Ureter (tissue), 1 donor: ENCODE results near the gene LGSN. TPM values are rescaled to one million over a fixed set of nuclear protein-coding genes. Genes with fewer than 3 reads are reported as not detected.
"Not testable (repeated sequence)": the region's sequence is repeated elsewhere in the genome, so short reads cannot be mapped to it uniquely, and the experiment has no call there.

Source experiments
- DNase-seq: peaks from one replicate; pipeline ENCODE4 v3.0.0-alpha.2; 2020; ENCODE audit warnings: low spot score
- total RNA-seq: library from RNA; stranded (reverse); gene quantifications from one replicate; pipeline ENCODE4 v1.2.4, GENCODE V29; 2023
- donor health status: DM: yes; HTN: yes; CAD: no.

The LGSN gene
- not detected for total RNA-seq

GRCh38 chr6:63319939-63320338 lies at the start of gene LGSN:
Gene LGSN, minus strand, starts transcription at chr6:63319983. Its CDS starts 40 bp downstream, at chr6:63319943.
- DNase-seq = no peak

DNA sequence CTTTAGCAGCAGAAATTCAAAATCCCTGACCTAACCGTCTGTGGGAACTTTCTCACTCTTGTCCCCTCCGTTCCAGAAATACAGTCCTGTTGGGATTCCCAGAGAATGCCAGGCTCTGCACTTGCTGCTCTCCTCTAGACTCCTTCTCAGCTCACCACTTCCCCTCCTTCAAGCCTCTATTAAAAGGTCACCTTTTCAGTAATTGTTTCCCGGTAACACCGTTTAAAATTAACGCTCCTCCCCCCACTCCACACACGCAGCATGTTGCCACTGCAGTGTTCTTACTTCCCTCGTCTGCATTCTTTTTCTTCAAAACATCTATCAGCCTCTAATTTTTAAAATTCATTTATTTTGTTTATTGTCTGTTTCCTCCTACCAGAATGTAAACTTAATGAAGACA lies 48.6 kb upstream of the LGSN start:
- DNase-seq = no peak

- not testable (repeated sequence) for DNase-seq
Measured at GRCh38 chr6:63362500-63363120, 42.8 kb upstream of the LGSN start.

DNA sequence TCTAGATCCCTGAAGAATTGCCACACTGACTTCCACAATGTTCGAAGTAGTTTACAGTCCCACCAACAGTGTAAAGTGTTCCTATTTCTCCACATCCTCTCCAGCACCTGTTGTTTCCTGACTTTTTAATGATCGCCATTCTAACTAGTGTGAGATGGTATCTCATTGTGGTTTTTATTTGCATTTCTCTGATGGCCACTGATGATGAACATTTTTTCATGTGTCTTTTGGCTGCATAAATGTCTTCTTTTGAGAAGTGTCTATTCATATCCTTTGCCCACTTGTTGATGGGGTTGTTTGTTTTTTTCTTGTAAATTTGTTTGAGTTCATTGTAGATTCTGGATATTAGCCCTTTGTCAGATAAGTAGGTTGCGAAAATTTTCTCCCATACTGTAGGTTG lies 37.6 kb upstream of the LGSN start:
- not testable (repeated sequence) for DNase-seq

DNA sequence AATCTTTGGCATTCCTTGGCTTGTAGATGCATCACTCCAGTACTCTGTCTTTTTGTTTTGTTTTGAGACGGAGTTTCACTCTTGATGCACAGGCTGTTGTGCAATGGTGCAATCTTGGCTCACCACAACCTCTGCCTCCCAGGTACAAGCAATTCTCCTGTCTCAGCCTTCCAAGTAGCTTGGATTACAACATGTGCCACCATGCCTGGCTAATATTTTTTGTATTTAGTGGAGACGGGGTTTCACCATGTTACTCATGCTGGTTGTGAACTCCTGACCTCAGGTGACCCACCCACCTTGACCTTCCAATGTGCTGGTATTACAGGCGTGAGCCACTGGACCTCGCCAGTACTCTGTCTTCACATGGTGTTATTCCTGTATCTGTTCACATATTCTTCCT lies 35.8 kb upstream of the LGSN start:
- DNase-seq = no peak

GRCh38 chr6:63353286-63353630 lies 33.5 kb upstream of the LGSN start:
- no peak for DNase-seq

GRCh38 chr6:63352544-63353285 lies 32.9 kb upstream of the LGSN start:
- DNase-seq = no peak

- DNase-seq = no peak
Measured at GRCh38 chr6:63352069-63352543, 32.3 kb upstream of the LGSN start.

- DNase-seq = no peak
Measured at GRCh38 chr6:63349401-63349800, 29.6 kb upstream of the LGSN start.

GRCh38 chr6:63348836-63349235 lies 29.1 kb upstream of the LGSN start:
- no peak for DNase-seq

- no peak for DNase-seq
Measured at GRCh38 chr6:63347599-63347998, 27.8 kb upstream of the LGSN start.

DNA sequence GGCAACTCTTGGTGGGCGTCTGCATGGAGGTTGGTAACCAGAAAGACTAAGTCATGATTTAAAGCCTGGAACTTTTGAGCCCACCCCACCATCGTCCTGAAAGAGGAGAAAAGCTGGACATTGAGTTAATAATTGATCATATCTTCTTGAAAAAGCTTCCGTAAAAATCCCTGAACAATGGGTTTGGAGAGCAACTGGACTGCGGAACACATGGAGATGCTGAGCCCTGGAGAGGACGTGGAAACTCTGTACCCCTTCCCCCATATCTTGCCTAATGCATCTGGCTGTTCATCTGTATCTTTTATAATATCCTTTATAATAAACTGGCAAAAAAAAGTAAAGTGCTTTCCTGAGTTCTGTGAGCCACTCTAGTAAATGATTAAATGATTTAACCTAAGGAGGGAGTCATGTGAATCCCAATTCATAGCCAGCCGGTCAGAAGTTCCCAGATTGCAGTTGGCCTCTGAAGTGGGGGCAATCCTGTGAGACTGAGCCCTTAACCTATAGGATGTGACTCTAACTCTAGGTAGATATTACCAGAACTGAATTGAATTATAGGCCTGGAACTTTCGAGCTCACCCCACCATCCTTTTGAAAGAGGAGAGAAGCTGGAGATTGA lies 26.5 kb upstream of the LGSN start:
- no peak for DNase-seq

DNA sequence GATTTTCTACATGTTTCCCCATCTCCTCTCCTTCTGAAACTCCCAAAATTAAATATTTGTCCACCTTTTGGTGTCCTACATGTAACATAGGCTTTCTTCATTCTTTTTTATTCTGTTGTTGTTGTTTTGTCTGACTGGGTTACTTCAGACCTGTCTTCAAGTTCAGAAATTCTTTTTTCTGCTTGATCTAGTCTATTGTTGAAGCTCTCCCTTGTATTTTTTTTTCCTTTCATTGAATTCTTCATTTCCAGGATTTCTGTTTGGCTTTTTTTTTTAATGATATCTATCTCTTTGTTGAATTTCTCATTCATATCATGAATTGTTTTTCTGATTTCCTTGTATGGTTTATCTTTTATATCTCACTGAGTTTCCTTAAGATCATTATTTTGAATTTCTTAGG lies 20.6 kb upstream of the LGSN start:
- DNase-seq = no peak

DNA sequence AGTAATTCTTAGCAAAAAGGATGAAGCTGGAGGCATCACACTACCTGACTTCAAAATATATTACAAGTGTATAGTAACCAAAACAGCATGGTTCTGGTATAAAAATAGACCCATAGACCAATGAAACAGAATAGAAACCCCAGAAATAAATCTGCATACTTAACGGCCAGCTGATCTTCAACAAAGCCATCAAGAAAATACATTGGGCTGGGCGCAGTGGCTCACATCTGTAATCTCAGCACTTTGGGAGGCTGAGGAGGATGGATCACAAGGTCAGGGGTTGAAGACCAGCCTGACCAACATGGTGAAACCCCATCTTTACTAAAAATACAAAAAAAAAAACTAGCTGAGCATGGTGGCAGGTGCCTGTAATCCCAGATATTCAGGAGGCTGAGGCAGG lies 14.9 kb upstream of the LGSN start:
- not testable (repeated sequence) for DNase-seq

DNA sequence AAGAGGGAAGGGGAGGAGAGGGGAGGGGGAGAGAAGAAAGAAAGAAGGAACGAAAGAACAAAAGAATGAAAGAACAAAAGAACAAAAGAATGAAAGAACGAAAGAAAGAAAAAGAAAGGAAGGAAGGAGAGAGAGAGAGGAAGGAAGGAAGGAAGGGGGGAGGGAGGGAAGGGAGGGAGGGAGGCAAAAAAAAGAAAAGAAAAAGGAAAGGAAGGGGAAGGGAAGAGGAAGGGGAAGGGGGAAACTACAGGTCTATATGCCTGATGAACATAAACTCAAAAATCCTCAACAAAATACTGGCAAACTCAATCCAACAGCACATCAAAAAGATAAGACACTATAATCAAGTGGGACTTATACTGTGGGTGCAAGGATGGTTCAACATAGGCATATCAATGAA lies 13.7 kb upstream of the LGSN start:
- DNase-seq = no peak

DNA sequence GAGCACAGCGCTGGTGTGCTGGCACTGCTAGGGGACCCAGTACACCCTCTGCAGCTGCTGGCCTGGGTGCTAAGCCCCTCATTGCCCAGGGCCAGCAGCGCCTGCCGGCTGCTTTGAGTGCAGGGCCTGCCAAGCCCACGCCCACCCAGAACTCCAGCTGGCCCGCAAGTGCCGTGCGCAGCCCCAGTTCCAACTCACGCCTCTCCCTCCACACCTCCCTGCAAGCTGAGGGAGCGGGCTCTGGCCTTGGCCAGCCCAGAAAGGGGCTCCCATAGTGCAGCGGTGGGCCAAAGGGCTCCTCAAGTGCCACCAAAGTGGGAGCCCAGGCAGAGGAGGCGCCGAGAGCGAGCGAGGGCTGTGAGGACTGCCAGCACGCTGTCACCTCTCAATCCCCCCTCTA lies 6.8 kb upstream of the LGSN start:
- DNase-seq = not testable (repeated sequence)

DNA sequence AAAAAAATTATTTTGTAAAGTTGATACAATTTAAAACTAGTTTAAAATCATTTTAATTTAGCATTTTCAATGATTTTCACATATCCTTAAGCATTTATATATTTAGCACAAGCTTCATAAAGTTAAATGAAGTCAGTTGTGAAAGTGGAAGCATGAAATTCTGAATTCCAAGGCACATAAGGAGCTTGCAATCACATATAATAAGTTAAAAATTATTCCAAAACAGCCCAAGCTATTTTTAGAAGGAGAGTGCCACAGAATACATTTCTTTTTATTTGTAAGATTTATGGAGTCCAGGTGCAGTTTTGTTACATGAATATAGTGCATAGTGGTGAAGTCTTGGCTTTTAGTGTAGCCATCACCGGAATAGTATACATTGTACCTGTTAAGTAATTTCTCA lies 3.2 kb upstream of the LGSN start:
- DNase-seq = no peak

DNA sequence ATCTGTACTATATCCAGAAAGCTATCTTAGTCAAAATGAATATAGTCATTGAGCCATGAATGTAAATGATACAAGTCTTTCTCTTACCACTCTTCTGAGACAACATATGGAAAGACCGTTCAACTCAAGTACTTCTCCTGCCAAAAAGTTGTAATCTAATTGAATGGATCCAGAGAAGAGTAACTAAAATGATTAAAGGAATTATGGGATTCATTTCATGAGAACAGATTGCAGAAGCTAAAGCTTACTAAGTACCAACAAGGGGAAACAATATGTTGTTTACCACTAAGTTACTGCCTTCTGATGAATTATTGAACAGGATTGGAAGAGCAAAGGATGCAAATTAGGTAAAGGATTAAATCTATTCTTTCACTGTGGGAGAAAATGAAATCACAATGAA lies 2.0 kb upstream of the LGSN start:
- DNase-seq = no peak

GRCh38 chr6:63317641-63318040 lies 2.1 kb downstream of the LGSN start:
- DNase-seq = no peak

GRCh38 chr6:63316113-63316512 lies 3.7 kb downstream of the LGSN start:
- DNase-seq = no peak

DNA sequence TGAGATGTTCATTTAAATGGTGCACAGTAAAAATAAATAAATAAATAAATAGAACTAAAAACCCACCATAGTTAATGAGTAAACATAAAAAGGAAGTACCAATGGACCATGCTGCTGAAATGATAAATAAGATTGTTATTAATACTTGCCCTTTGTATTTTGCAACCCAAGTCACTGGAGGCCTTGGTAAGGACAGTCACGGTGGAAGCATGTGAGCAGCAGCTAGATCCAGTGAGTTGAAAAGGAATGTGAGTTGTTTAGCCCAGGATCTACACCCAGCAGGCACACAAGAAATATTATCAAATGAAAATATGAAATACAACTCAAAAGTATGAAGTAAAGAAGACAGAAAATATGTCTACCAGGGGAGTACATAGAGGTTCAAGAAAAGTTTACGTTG lies 6.7 kb downstream of the LGSN start:
- DNase-seq = no peak

DNA sequence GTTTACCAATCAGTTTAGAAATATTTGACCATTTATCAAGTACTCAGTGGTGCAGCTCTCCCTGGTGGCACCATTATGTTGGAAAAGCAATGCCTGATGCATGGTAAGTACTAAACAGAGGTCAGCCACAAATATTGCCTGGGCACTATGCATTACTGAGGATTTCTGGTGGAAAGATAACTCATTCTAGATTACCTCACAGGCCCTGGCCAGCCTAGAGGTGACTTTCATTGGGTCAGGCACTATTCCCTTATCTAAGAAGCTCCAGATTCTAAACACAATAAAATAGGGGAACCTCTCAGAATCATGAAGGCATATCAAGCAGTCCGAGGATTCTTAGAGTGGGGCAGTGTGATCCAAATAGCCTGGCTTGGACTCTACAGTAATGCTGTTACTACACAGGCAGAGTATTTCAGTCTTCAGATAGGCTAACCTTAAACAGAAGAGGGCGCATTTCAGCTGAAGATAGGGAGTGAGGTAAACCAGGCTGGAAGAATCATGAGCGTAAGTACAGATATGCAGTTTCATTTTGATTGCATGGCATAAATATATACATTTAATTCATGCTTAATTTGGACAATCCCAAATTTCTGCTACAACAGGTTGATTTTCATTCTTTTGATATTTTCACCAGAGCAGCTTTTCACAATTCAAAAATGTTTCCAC lies 12.1 kb downstream of the LGSN start:
- no peak for DNase-seq

- no peak for DNase-seq
Measured at GRCh38 chr6:63306420-63306819, 13.4 kb downstream of the LGSN start.
